ENCODE data around the gene GREB1L. TPM values are rescaled to one million over a fixed set of nuclear protein-coding genes. Genes with fewer than 3 reads are reported as not detected.

GREB1L gene
- total RNA-seq, 2 donors from 2014 or later: 2.0 to 21.6 TPM

- Histone ChIP-seq H3K9me3 (no peaks in the 10 kb centered on the region), H3K36me3 (no peaks in the 10 kb centered on the region), H3K27me3 (replicated peaks; ENCODE audit: insufficient read depth) (no peaks in the 10 kb centered on the region), H3K4me3 (no peak overlapping the region), H3K4me1 (replicated peaks) (no peaks in the 10 kb centered on the region), H3K27ac (no peak overlapping the region)
- TF ChIP-seq CTCF (IDR thresholded peaks at IDR 0.05) (no peak), POLR2A (IDR thresholded peaks at IDR 0.05) (no peak), POLR2AphosphoS5 (IDR thresholded peaks at IDR 0.05) (no peak)
- WGBS: 92% methylated on average over 10 of the region's 10 CpGs
- intact Hi-C loops (cut with DNase I): no loop called here
- DNase-seq (ENCODE audit: low spot score): no peak
Observed at GRCh38 chr18:21459706-21460286, 217.8 kb downstream of the GREB1L start.

GRCh38 chr18:21461460-21461859 lies 219.4 kb downstream of the GREB1L start:
- 63% methylated on average over 4 of the region's 4 CpGs for WGBS
- intact Hi-C loops (cut with DNase I): no loop called here
- Histone ChIP-seq H3K27me3 (replicated peaks; ENCODE audit: insufficient read depth) (no peaks in the 10 kb centered on the region), H3K4me3 (no peak overlapping the region), H3K9me3 (no peaks in the 10 kb centered on the region), H3K4me1 (replicated peaks) (no peaks in the 10 kb centered on the region), H3K36me3 (no peaks in the 10 kb centered on the region), H3K27ac (no peak overlapping the region)
- TF ChIP-seq POLR2A (IDR thresholded peaks at IDR 0.05) (no peak), CTCF (IDR thresholded peaks at IDR 0.05) (no peak), POLR2AphosphoS5 (IDR thresholded peaks at IDR 0.05) (no peak)
- no peak for DNase-seq (ENCODE audit: low spot score)

- TF ChIP-seq CTCF (IDR thresholded peaks at IDR 0.05) (no peak), POLR2A (IDR thresholded peaks at IDR 0.05) (no peak)
- WGBS: 56% methylated on average over 3 of the region's 3 CpGs
- no peak overlapping the region for H3K27ac ChIP-seq
- intact Hi-C loops (cut with DNase I): no loop called here
- no peak overlapping the region for H3K4me3 ChIP-seq
- no peaks in the 10 kb centered on the region for H3K9me3 ChIP-seq
- DNase-seq (ENCODE audit: low spot score): no peak
- H3K4me1 ChIP-seq (replicated peaks): no peaks in the 10 kb centered on the region
- H3K27me3 ChIP-seq (replicated peaks; ENCODE audit: insufficient read depth): no peaks in the 10 kb centered on the region
- no peaks in the 10 kb centered on the region for H3K36me3 ChIP-seq
Observed at GRCh38 chr18:21463718-21464117, 221.7 kb downstream of the GREB1L start.

- TF ChIP-seq CTCF (IDR thresholded peaks at IDR 0.05) (no peak), POLR2A (IDR thresholded peaks at IDR 0.05) (no peak)
- WGBS: 66% methylated on average over 4 of the region's 4 CpGs
- no peaks in the 10 kb centered on the region for H3K4me1 ChIP-seq (replicated peaks)
- intact Hi-C loops (cut with DNase I): no loop called here
- no peaks in the 10 kb centered on the region for H3K27me3 ChIP-seq (replicated peaks; ENCODE audit: insufficient read depth)
- no peak for DNase-seq (ENCODE audit: low spot score)
- no peaks in the 10 kb centered on the region for H3K36me3 ChIP-seq
- H3K9me3 ChIP-seq: no peaks in the 10 kb centered on the region
- no peak overlapping the region for H3K4me3 ChIP-seq
- H3K27ac ChIP-seq: no peak overlapping the region
Observed at GRCh38 chr18:21468514-21469164, 226.6 kb downstream of the GREB1L start.

GRCh38 chr18:21472741-21473140 lies 230.7 kb downstream of the GREB1L start:
- no peaks in the 10 kb centered on the region for H3K9me3 ChIP-seq
- TF ChIP-seq POLR2AphosphoS5 (IDR thresholded peaks at IDR 0.05) (no peak), CTCF (IDR thresholded peaks at IDR 0.05) (no peak), POLR2A (IDR thresholded peaks at IDR 0.05) (no peak)
- no peaks in the 10 kb centered on the region for H3K27me3 ChIP-seq (replicated peaks; ENCODE audit: insufficient read depth)
- DNase-seq (ENCODE audit: low spot score): no peak
- intact Hi-C loops (cut with DNase I): no loop called here
- no peaks in the 10 kb centered on the region for H3K4me1 ChIP-seq (replicated peaks)
- H3K27ac ChIP-seq: no peak overlapping the region
- no peaks in the 10 kb centered on the region for H3K36me3 ChIP-seq
- WGBS: 36% methylated on average over 2 of the region's 2 CpGs
- H3K4me3 ChIP-seq: no peak overlapping the region

Measured in prostate gland (tissue), 2 donors.